HepG2 (cell line): ENCODE results near the gene OR1J2. TPM values are rescaled to one million over a fixed set of nuclear protein-coding genes. Genes with fewer than 3 reads are reported as not detected.

Experiments
- ATAC-seq: fragments of 200-7000 bp; cut with Tn5 transposase; 3 replicates; pipeline ENCODE4 v1.9.1; 2020; ENCODE audit warnings: mild to moderate bottlenecking, moderate library complexity
- BruUV-seq: library from RNA; stranded (reverse); fragments of 400-500 nt; replicated peaks from 2 replicates; lab custom pipeline; 2021; lab: Mats Ljungman, UMichigan
- CTCF ChIA-PET: fragments of 300-600 bp; formaldehyde crosslinking; extraction: SDS; loops from one replicate; lab custom pipeline; 2021; ENCODE audit warnings: low total read pairs, inconsistent platforms, low intra/inter-chr PET ratio; lab: Yijun Ruan, JAX
- POLR2A ChIA-PET: fragments of 350-600 bp; sonication (Branson Sonifier 250); formaldehyde crosslinking; loops from one replicate; lab custom pipeline; 2020; ENCODE audit warnings: antibody characterized with exemption, inconsistent platforms; lab: Yijun Ruan, JAX
- DNase-seq: peaks from one replicate; pipeline ENCODE4 v3.0.0-alpha.2; 2015; ENCODE audit warnings: low spot score
- FAIRE-seq: peaks from 3 replicates; lab custom pipeline; 2011; peaks lifted over from hg19 to GRCh38; lab: Jason Lieb, UNC
- H2AFZ ChIP-seq: one replicate; pipeline ENCODE4 v1.6.1; 2011; ENCODE audit warnings: low read length, inconsistent platforms
- H3K27ac ChIP-seq: fragments of 300-600 bp; 3 replicates; pipeline ENCODE4 v1.8.0; 2011; ENCODE audit warnings: mixed run types, mild to moderate bottlenecking, mixed read lengths, low read length, inconsistent platforms; ENCODE audit not compliant: insufficient read depth; ENCODE audit errors: extremely low read length
- H3K27me3 ChIP-seq, 2 experiments: fragments of 200-600 bp in 1 of 2; 2 replicates in 1 of 2; 3 replicates in 1 of 2; pipeline versions ENCODE4 v1.6.0 to v1.8.0; 2011; ENCODE audit warnings: low read length in 2 of 2, mild to moderate bottlenecking in 2 of 2, moderate library complexity in 2 of 2, inconsistent platforms in 1 of 2; ENCODE audit not compliant: insufficient read depth in 2 of 2, control insufficient read depth in 1 of 2
- H3K36me3 ChIP-seq, 2 experiments: fragments of 200-600 bp in 1 of 2; replicated peaks in 1 of 2; 2 replicates in 1 of 2; 3 replicates in 1 of 2; pipeline versions ENCODE4 v1.5.1 to v1.8.0; 2011; ENCODE audit warnings: low read length in 2 of 2, inconsistent platforms in 1 of 2; ENCODE audit not compliant: insufficient read depth in 2 of 2, control insufficient read depth in 1 of 2
- H3K4me1 ChIP-seq: 2 replicates; pipeline ENCODE4 v1.5.1; 2012; ENCODE audit warnings: low read length, inconsistent platforms; ENCODE audit not compliant: insufficient read depth
- H3K4me2 ChIP-seq: 2 replicates; pipeline ENCODE4 v1.6.0; 2011; ENCODE audit warnings: low read depth, low read length, inconsistent platforms
- H3K4me3 ChIP-seq, 3 experiments: fragments of 200-600 bp in 1 of 3; sonication (generic), shearing (Covaris generic) in 1 of 3; replicated peaks in 1 of 3; 2 replicates each; pipeline ENCODE4 v1.5.1; 2011 to 2016; ENCODE audit warnings: low read length in 3 of 3, inconsistent platforms in 2 of 3, low read depth in 2 of 3, mild to moderate bottlenecking in 2 of 3, control low read depth in 1 of 3, mixed read lengths in 1 of 3; ENCODE audit not compliant: insufficient read depth in 1 of 3
- H3K79me2 ChIP-seq: one replicate; pipeline ENCODE4 v1.6.1; 2011; ENCODE audit warnings: low read length, inconsistent platforms; ENCODE audit not compliant: insufficient read depth
- H3K9ac ChIP-seq: 2 replicates; pipeline ENCODE4 v1.6.0; 2011; ENCODE audit warnings: mild to moderate bottlenecking, low read depth, low read length, inconsistent platforms; ENCODE audit not compliant: insufficient read depth
- H3K9me3 ChIP-seq: 2 replicates; pipeline ENCODE4 v1.5.1; 2012; ENCODE audit warnings: mild to moderate bottlenecking, low read length
- H4K20me1 ChIP-seq: 2 replicates; pipeline ENCODE4 v1.6.0; 2011; ENCODE audit warnings: inconsistent platforms, mild to moderate bottlenecking, low read length, moderate library complexity; ENCODE audit not compliant: insufficient read depth
- CC2D1A ChIP-seq: sonication (generic); formaldehyde crosslinking; IDR thresholded peaks from 2 replicates; pipeline ENCODE4 v1.8.1; 2023; ENCODE audit warnings: mild to moderate bottlenecking, missing genetic modification reagents
- E2F5 ChIP-seq: sonication (generic); formaldehyde crosslinking; conservative IDR thresholded peaks from 2 replicates; pipeline ENCODE4 v1.4.0; 2020; ENCODE audit warnings: missing genetic modification reagents
- HNRNPH1 ChIP-seq: fragments of 200-400 bp; formaldehyde crosslinking; optimal IDR thresholded peaks from 2 replicates; pipeline ENCODE3; 2017; ENCODE audit warnings: mild to moderate bottlenecking, low read depth, low read length
- MBNL3 ChIP-seq: fragments of 250-450 bp; sonication (Bioruptor Pico); conservative IDR thresholded peaks from 2 replicates; pipeline ENCODE4 v1.8.0; 2022; ENCODE audit warnings: mild to moderate bottlenecking, inconsistent platforms
- SALL2 ChIP-seq: sonication (generic); formaldehyde crosslinking; IDR thresholded peaks from 2 replicates; pipeline ENCODE4 v1.8.1; 2023; ENCODE audit warnings: mild to moderate bottlenecking, missing genetic modification reagents, inconsistent platforms
- TRIM22 ChIP-seq: fragments of 450-650 bp; IDR thresholded peaks from 2 replicates; pipeline ENCODE4 v1.6.1; 2017
- ZFP82 ChIP-seq: sonication (generic); formaldehyde crosslinking; IDR thresholded peaks from 2 replicates; pipeline ENCODE4 v1.5.1; 2020; ENCODE audit warnings: mild to moderate bottlenecking, missing genetic modification reagents, borderline replicate concordance
- ZNF781 ChIP-seq: sonication (generic); formaldehyde crosslinking; IDR thresholded peaks from 2 replicates; pipeline ENCODE4 v1.5.1; 2020; ENCODE audit warnings: borderline replicate concordance, mild to moderate bottlenecking, missing genetic modification reagents; ENCODE audit errors: not compliant biosample characterization
- ZNF878 ChIP-seq: sonication (generic); formaldehyde crosslinking; IDR thresholded peaks from 2 replicates; pipeline ENCODE4 v1.8.1; 2023; ENCODE audit warnings: mild to moderate bottlenecking, missing genetic modification reagents, moderate library complexity
- WGBS: methylation state at CpG from one replicate; pipeline ENCODE4 v1.1.6; 2017; ENCODE audit warnings: low lambda C conversion rate; 5-methylcytosine and 5-hydroxymethylcytosine counted together
- in situ Hi-C: cut with HindIII; loops from 2 replicates; pipeline ENCODE4 v1.10.0; 2017; ENCODE audit warnings: low pct_unique_long_range_greater_than_20kb; ENCODE audit not compliant: extremely low pct_ligation_motif_present
- intact Hi-C: fragments of 100-400 bp; cut with micrococcal nuclease; formaldehyde crosslinking; loops from one replicate; pipeline ENCODE4 v1.10.0; 2022; ENCODE audit not compliant: unreplicated experiment
- polyA plus RNA-seq, 8 experiments: library from polyadenylated mRNA; depleted of rRNA in 3 of 8; stranded (reverse) in 7 of 8; unstranded in 1 of 8; fragments of >200 nt; fragmentation: Illumina TruSeq in 4 of 8; extraction: Trizol in 4 of 8; gene quantifications; 2 replicates each; pipeline versions ENCODE4 v1.2.1 to v1.2.3, GENCODE V29; 2011 to 2016; ENCODE audit warnings: low read depth in 4 of 8, missing spikeins in 1 of 8, mixed read lengths in 1 of 8; ENCODE audit not compliant: insufficient read depth in 1 of 8
- total RNA-seq, 5 experiments: library from RNA; depleted of rRNA; stranded (reverse); fragments of >200 nt; fragmentation: Illumina TruSeq; extraction: Trizol; gene quantifications; 2 replicates each; pipeline ENCODE4 v1.2.3, GENCODE V29; 2016; ENCODE audit warnings: low read depth in 1 of 5
- TF ChIP-seq, protein P1 (sequence below): sonication (generic); formaldehyde crosslinking; IDR thresholded peaks from 2 replicates; pipeline ENCODE4 v1.4.0; 2020; ENCODE audit warnings: missing genetic modification reagents, borderline replicate concordance
- TF ChIP-seq, protein P2 (sequence below): sonication (generic); formaldehyde crosslinking; IDR thresholded peaks from 2 replicates; pipeline ENCODE4 v1.5.1; 2020; ENCODE audit warnings: missing genetic modification reagents, mild to moderate bottlenecking, borderline replicate concordance

The OR1J2 gene
- total and polyA plus RNA-seq, 2 of the 13 experiments (the other 11 are each of a cell fraction or from before 2014, with no cell fraction given), result not detected

DNA sequence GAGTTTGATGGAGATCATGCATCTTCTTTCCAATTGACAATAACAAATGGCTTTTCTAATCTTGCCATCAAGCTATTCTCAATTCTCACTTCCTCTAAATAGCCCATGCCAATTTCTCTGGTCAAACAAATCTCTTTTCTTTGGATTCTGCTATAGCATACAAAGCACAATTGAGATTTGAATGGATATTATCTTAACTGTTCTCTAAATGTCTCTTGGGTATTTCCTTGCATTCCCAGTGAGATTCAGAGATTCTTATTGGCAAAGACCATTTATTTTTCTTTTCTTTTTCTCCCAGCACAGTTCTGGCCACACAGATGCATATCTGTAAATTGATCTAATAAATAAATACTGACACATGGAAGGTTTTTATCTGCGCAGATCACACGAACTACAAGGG, 42.2 kb downstream of the OR1J2 start, which contains the start of gene OR1N2:
Gene OR1N2, plus strand, starts transcription at position 301 of the 400 bp plus-strand sequence. CDS start 100 bp downstream, outside the sequence.
- H2AFZ ChIP-seq, result no peak within 1 kb of the TSS
- CTCF ChIA-PET, result no interaction called here
- WGBS, result 21% methylated on average over 2 of the region's 2 CpGs
- H3K4me3 ChIP-seq, result no peak within 1 kb of the TSS
- H3K4me1 ChIP-seq, result no peaks in the 10 kb centered on the region
- TF ChIP-seq TRIM22 (no peak), ZNF781 (CRISPR knock-in tag) (no peak), ZNF878 (no peak), SALL2 (CRISPR knock-in tag) (no peak), ZFP82 (CRISPR knock-in tag) (no peak), HNRNPH1 (no peak), CC2D1A (no peak), MBNL3 (no peak), E2F5 (no peak)
- TF ChIP-seq, protein P1, sequence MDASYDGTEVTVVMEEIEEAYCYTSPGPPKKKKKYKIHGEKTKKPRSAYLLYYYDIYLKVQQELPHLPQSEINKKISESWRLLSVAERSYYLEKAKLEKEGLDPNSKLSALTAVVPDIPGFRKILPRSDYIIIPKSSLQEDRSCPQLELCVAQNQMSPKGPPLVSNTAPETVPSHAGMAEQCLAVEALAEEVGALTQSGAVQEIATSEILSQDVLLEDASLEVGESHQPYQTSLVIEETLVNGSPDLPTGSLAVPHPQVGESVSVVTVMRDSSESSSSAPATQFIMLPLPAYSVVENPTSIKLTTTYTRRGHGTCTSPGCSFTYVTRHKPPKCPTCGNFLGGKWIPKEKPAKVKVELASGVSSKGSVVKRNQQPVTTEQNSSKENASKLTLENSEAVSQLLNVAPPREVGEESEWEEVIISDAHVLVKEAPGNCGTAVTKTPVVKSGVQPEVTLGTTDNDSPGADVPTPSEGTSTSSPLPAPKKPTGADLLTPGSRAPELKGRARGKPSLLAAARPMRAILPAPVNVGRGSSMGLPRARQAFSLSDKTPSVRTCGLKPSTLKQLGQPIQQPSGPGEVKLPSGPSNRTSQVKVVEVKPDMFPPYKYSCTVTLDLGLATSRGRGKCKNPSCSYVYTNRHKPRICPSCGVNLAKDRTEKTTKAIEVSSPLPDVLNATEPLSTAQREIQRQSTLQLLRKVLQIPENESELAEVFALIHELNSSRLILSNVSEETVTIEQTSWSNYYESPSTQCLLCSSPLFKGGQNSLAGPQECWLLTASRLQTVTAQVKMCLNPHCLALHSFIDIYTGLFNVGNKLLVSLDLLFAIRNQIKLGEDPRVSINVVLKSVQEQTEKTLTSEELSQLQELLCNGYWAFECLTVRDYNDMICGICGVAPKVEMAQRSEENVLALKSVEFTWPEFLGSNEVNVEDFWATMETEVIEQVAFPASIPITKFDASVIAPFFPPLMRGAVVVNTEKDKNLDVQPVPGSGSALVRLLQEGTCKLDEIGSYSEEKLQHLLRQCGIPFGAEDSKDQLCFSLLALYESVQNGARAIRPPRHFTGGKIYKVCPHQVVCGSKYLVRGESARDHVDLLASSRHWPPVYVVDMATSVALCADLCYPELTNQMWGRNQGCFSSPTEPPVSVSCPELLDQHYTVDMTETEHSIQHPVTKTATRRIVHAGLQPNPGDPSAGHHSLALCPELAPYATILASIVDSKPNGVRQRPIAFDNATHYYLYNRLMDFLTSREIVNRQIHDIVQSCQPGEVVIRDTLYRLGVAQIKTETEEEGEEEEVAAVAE (CRISPR knock-in tag), result no peak
- TF ChIP-seq, protein P2, sequence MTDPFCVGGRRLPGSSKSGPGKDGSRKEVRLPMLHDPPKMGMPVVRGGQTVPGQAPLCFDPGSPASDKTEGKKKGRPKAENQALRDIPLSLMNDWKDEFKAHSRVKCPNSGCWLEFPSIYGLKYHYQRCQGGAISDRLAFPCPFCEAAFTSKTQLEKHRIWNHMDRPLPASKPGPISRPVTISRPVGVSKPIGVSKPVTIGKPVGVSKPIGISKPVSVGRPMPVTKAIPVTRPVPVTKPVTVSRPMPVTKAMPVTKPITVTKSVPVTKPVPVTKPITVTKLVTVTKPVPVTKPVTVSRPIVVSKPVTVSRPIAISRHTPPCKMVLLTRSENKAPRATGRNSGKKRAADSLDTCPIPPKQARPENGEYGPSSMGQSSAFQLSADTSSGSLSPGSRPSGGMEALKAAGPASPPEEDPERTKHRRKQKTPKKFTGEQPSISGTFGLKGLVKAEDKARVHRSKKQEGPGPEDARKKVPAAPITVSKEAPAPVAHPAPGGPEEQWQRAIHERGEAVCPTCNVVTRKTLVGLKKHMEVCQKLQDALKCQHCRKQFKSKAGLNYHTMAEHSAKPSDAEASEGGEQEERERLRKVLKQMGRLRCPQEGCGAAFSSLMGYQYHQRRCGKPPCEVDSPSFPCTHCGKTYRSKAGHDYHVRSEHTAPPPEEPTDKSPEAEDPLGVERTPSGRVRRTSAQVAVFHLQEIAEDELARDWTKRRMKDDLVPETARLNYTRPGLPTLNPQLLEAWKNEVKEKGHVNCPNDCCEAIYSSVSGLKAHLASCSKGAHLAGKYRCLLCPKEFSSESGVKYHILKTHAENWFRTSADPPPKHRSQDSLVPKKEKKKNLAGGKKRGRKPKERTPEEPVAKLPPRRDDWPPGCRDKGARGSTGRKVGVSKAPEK (CRISPR knock-in tag), result no peak
- ATAC-seq (no peak), DNase-seq (no peak), FAIRE-seq (no peak)
- in situ Hi-C loops (no loop called here), intact Hi-C loops (no loop called here)
- no peaks in the 10 kb centered on the region; a peak in 1 of 5 replicates for H3K27me3 ChIP-seq
- no peak within 1 kb of the TSS for H3K4me2 ChIP-seq
- POLR2A ChIA-PET, result no interaction called here
- H3K36me3 ChIP-seq, result no peaks in the 10 kb centered on the region
- BruUV-seq, result no TSS peak
- H3K27ac ChIP-seq, result no peak within 1 kb of the TSS
- no peaks in the 10 kb centered on the region for H4K20me1 ChIP-seq
- no peak within 1 kb of the TSS for H3K9ac ChIP-seq
- no peaks in the 10 kb centered on the region for H3K79me2 ChIP-seq
- no peaks in the 10 kb centered on the region for H3K9me3 ChIP-seq
